GM19395 (cell line): ENCODE measurements around the gene STRN4.

Experiments used
- ATAC-seq: cut with Tn5 transposase; IDR thresholded peaks from one replicate; pipeline ENCODE4 v1.9.1; 2021; ENCODE audit warnings: mild to moderate bottlenecking, moderate library complexity; ENCODE audit not compliant: unreplicated experiment

The STRN4 gene

DNA sequence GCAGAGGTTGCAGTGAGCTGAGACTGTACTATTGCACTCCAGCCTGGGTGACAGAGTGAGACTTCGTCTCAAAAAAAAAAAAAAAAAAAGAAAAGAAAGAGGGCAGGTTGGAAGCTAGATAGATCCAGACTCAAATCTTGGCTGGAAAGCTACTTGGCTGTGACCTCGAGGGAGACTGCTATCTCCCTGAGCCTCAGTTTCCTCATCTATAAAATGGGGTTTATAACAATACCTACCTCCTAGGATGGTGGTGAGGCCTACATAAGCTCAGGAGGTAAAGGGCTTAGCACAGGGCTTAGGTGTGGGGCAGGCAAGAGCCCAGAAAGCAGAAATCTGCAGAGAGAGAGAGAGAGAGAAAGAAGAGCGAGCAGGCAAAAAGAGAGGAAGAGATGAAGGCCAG is 61.1 kb downstream of the STRN4 start:
- ATAC-seq = no peak

DNA sequence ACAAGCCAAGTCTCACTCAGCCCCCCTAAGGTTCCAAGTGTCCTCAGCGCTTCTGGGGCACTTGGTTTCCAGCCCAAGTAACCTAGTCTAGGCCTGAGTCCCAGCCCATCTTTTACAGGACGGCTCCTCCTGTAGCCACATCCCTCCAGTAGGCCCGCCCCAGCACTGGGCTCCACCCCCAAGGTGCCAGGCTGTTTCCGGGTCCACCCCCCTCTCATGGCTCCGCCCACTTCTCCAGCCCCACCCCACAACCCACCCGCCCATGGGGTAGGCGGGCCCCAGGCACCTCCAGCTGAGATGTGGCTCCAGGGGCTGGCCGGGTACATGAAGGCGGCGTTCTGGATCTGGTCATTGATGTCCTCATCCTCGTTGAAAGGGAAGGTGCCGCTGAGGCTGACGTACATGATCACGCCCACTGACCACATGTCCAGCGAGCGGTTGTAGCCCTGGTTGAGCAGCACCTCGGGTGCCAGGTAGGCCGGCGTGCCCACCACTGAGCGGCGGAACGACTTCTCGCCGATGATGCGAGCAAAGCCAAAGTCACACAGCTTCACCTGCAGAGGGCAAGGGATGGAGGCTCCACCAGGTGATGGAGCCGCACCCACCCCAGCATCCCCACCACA is 68.0 kb downstream of the STRN4 start:
- ATAC-seq = no peak

DNA sequence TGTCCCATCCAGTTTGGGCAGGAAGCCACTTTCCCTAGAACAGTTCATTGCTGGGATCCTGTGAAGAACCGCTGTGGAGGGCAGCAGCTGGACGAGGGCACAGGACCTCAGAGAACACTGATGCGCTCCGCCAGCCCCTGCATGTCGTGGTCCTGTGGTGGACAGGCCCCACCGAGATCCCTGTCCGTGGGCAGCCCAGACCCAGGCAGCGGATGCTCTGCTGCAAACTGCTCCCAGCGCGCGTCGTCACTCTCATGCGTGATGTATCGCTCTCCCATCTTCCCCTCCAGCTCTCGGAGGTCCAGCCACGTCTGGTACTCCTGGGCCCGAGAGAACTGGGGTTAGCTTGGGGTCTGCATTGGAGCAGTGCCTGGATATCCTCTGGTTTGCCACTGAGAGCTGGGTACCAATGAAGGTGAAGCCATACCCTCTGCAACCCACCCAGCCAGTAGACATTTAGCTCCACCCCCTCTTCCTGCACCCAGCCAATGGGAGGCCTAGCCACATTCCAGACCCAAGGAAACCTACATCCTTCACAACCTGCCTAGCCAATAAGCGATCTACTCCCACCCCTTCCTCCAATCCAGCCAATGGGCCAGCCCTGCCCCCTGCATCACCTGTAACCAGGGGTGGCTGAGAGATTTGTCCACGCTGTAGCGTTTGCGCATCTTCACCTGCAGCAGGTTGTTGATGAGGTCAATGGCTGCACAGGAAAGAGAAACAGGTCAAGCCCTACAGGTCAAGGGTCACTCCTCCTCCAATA is 71.7 kb downstream of the STRN4 start:
- ATAC-seq = no peak

DNA sequence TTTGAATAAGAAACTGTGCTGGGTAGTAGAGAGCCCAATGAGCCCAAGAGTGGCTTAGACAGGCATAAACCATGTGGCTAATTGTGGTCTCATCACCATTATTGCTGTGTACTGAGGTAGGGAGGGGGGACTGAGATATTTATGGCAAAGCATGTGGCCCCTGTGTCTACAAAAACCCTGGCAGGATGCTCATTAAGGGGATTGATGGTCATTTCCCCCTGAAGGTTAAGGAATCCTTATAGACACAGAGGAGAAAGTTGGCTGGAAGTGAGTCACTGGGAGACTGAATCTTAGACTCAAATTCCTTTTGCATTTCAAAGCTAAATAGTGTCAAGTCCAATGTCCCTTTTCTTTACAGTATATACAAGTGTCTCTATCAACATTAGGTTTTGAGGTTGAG is 75.4 kb downstream of the STRN4 start:
- no peak for ATAC-seq
